ENCODE data around the gene LRRC28.

The LRRC28 gene

DNA sequence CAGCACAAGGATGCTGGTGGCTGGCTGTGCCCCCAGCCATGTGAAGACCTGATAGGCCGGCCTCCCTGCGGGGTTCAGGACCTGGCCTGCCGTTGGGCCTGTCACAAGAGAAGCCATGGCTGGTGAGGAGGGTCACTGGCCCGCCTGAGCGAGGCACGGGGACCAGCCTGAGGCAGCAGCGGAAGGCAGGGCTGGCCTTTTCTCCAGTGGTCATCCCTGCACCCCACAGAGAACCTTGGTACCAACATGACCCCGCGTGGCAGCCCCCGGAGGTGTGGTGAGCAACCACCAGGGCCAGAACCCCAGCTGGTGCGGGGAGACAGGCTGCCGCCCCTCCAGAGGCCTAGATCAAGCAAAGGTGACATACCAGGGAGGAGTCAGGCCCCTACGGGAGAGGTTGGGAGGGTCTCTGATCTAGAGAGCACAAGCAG is 180.4 kb downstream of the LRRC28 start (continued):
- no peak for TF ChIP-seq ZNF202 (tag by site-specific recombination; IDR thresholded peaks at IDR 0.05; ENCODE audit: borderline replicate concordance)
- TF ChIP-seq, protein P1, sequence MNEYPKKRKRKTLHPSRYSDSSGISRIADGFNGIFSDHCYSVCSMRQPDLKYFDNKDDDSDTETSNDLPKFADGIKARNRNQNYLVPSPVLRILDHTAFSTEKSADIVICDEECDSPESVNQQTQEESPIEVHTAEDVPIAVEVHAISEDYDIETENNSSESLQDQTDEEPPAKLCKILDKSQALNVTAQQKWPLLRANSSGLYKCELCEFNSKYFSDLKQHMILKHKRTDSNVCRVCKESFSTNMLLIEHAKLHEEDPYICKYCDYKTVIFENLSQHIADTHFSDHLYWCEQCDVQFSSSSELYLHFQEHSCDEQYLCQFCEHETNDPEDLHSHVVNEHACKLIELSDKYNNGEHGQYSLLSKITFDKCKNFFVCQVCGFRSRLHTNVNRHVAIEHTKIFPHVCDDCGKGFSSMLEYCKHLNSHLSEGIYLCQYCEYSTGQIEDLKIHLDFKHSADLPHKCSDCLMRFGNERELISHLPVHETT (tag by site-specific recombination; IDR thresholded peaks at IDR 0.05), result no peak
- no peak for TF ChIP-seq ZNF10 (tag by site-specific recombination; IDR thresholded peaks at IDR 0.05)
- TF ChIP-seq ZNF274 (IDR thresholded peaks at IDR 0.05; ENCODE audit: low read length), result no peak
- TF ChIP-seq ZNF274 (tag by site-specific recombination; IDR thresholded peaks at IDR 0.05; ENCODE audit: borderline replicate concordance), result no peak
- no peak for TF ChIP-seq ZSCAN4 (tag by site-specific recombination; IDR thresholded peaks at IDR 0.05)
- no peak for TF ChIP-seq ZSCAN23 (tag by site-specific recombination; IDR thresholded peaks at IDR 0.05)
- TF ChIP-seq ZNF311 (tag by site-specific recombination; IDR thresholded peaks at IDR 0.05; ENCODE audit: borderline replicate concordance), result no peak
- TF ChIP-seq ZNF221 (tag by site-specific recombination; IDR thresholded peaks at IDR 0.05; ENCODE audit: borderline replicate concordance), result no peak
- TF ChIP-seq ZNF660 (tag by site-specific recombination; IDR thresholded peaks at IDR 0.05), result no peak
- TF ChIP-seq ZNF239 (tag by site-specific recombination; IDR thresholded peaks at IDR 0.05), result no peak

DNA sequence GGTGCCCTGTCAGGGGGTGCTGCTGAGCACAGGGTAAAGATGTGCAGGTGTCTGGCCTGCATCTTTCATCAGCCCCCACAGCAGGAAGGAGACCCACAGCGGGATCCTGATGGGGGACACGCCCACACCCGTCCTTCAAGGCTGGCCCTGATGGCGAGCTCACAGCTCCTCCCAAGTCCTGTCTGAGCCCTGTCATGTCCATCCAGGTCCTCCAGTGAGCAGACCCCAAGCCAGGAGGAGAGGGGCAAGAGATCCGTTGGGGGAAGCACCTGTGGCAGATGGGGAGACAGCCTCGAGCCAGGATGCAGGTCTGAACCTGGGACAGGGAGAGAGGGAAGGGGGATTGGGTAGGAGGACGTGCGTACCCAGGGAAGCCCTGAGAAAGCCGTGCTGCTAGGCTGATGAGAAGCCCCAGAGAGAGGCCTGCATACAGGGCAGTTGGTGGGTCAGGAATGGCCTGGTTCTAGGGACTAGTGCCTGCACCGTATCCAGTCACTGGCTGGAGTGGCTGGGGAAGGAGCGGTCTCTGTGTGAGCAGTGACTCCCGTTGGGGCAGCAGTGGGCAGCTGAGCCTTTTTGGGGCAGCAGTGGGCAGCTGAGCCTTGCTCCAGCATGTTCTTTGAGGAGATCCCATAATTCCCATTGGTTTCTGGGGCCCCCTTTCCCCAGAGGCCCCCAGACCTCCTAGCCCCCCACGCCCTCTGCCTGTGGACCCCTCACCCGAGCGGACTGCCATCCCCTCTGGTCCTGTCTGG is 181.2 kb downstream of the LRRC28 start:
- ChIA-PET POLR2A (no interaction called here), CTCF (interaction anchor here (2.2 kb wide), 1 partner anchor 272 kb away, joined by 5 read pairs; no protein-coding TSS in a partner anchor)
- H3K4me3 ChIP-seq (ENCODE audit: low read depth, low read length), result no peak overlapping the region
- TF ChIP-seq CTCF (tag by site-specific recombination; IDR thresholded peaks at IDR 0.05) (no peak), ZNF175 (tag by site-specific recombination; IDR thresholded peaks at IDR 0.05) (no peak), ZFHX2 (tag by site-specific recombination; conservative IDR thresholded peaks at IDR 0.05) (peak; percentile 20; the same call in 1 of the 2 replicates), ZNF76 (tag by site-specific recombination; IDR thresholded peaks at IDR 0.05; ENCODE audit: borderline replicate concordance, low read depth) (no peak), ZIC2 (tag by site-specific recombination; IDR thresholded peaks at IDR 0.05) (no peak), ZNF600 (tag by site-specific recombination; IDR thresholded peaks at IDR 0.05) (0 out of 2 replicates have a peak, but pooled peaks have one; percentile 16), ZFP3 (tag by site-specific recombination; IDR thresholded peaks at IDR 0.05; ENCODE audit: low read depth) (no peak)
- TF ChIP-seq, protein P2, sequence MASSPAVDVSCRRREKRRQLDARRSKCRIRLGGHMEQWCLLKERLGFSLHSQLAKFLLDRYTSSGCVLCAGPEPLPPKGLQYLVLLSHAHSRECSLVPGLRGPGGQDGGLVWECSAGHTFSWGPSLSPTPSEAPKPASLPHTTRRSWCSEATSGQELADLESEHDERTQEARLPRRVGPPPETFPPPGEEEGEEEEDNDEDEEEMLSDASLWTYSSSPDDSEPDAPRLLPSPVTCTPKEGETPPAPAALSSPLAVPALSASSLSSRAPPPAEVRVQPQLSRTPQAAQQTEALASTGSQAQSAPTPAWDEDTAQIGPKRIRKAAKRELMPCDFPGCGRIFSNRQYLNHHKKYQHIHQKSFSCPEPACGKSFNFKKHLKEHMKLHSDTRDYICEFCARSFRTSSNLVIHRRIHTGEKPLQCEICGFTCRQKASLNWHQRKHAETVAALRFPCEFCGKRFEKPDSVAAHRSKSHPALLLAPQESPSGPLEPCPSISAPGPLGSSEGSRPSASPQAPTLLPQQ (tag by site-specific recombination; IDR thresholded peaks at IDR 0.05), result no peak
- no peaks in the 10 kb centered on the region for H3K9me3 ChIP-seq (ENCODE audit: control insufficient read depth, insufficient read depth, low read depth, low read length)
- no peaks in the 10 kb centered on the region for H3K36me3 ChIP-seq (ENCODE audit: control insufficient read depth in 2 of 2, insufficient read depth in 1 of 2, low read length in 2 of 2)
- H3K27ac ChIP-seq (ENCODE audit: extremely low read depth, low read depth, low read length), result no peak overlapping the region
- no peaks in the 10 kb centered on the region for H3K4me1 ChIP-seq (ENCODE audit: control insufficient read depth, insufficient read depth, low read length)
